Spleen (tissue), 11 donors: ENCODE measurements around the gene CDKN2C. TPM values are rescaled to one million over a fixed set of nuclear protein-coding genes. Genes with fewer than 3 reads are reported as not detected.
A peak's percentile ranks its signal among the peaks of the same experiment; 100 is the strongest.

Experiments used
- DNase-seq: peaks from one replicate; pipeline ENCODE4 v3.0.0-alpha.2; 2020
- H3K27ac ChIP-seq, 8 donors: fragments of 200-600 bp; sonication (generic) in 7 of 8; 1 replicate in 4 of 8; 2 replicates in 4 of 8; pipeline versions ENCODE4 v1.5.0 to v1.8.0; 2016 to 2021; ENCODE audit warnings: inconsistent platforms in 4 of 8, mild to moderate bottlenecking in 4 of 8, moderate library complexity in 1 of 8
- H3K27me3 ChIP-seq, 7 donors: fragments of 200-600 bp; sonication (generic) in 6 of 7; replicated peaks in 1 of 7; 1 replicate in 4 of 7; 2 replicates in 3 of 7; pipeline versions ENCODE4 v1.5.0 to v1.8.0; 2016 to 2021; ENCODE audit warnings: inconsistent platforms in 3 of 7, mild to moderate bottlenecking in 1 of 7
- H3K36me3 ChIP-seq, 6 donors: fragments of 200-600 bp; sonication (generic) in 5 of 6; 1 replicate in 4 of 6; 2 replicates in 2 of 6; pipeline versions ENCODE4 v1.5.0 to v1.8.0; 2016 to 2021; ENCODE audit warnings: inconsistent platforms in 2 of 6
- H3K4me1 ChIP-seq, 6 donors: fragments of 200-600 bp; sonication (generic) in 5 of 6; 1 replicate in 3 of 6; 2 replicates in 3 of 6; pipeline versions ENCODE4 v1.5.0 to v1.8.0; 2016 to 2021; ENCODE audit warnings: inconsistent platforms in 3 of 6
- H3K4me3 ChIP-seq, 8 donors: fragments of 200-600 bp; sonication (generic) in 7 of 8; 1 replicate in 4 of 8; 2 replicates in 4 of 8; pipeline versions ENCODE4 v1.5.0 to v1.8.0; 2016 to 2021; ENCODE audit warnings: inconsistent platforms in 4 of 8, mild to moderate bottlenecking in 4 of 8, moderate library complexity in 2 of 8
- H3K9me3 ChIP-seq, 8 donors: fragments of 200-600 bp; sonication (generic) in 7 of 8; 1 replicate in 4 of 8; 2 replicates in 4 of 8; pipeline versions ENCODE4 v1.5.0 to v1.8.0; 2016 to 2021; ENCODE audit warnings: inconsistent platforms in 4 of 8
- CTCF ChIP-seq, 11 experiments: fragments of 200-600 bp in 7 of 11; fragments of 450-650 bp in 4 of 11; sonication (generic) in 4 of 11; IDR thresholded peaks in 8 of 11; conservative IDR thresholded peaks in 3 of 11; 1 replicate in 7 of 11; 2 replicates in 4 of 11; pipeline versions ENCODE4 v1.4.0 to v1.8.0; 2016 to 2021; ENCODE audit warnings: antibody characterized with exemption in 11 of 11, inconsistent platforms in 4 of 11, mild to moderate bottlenecking in 1 of 11
- POLR2A ChIP-seq, 3 donors: fragments of 450-650 bp; IDR thresholded peaks; one replicate each; pipeline ENCODE4 v1.5.1; 2017; ENCODE audit warnings: antibody characterized with exemption in 3 of 3, mild to moderate bottlenecking in 1 of 3
- POLR2AphosphoS5 ChIP-seq, 3 donors: sonication (generic); formaldehyde crosslinking; IDR thresholded peaks; one replicate each; pipeline ENCODE4 v1.5.1; 2017; ENCODE audit warnings: antibody characterized with exemption in 3 of 3
- WGBS, 5 donors: extraction: QIAGEN DNeasy Blood & Tissue Kit in 3 of 5; methylation state at CpG; one replicate each; pipeline versions ENCODE4 v1.1.5 to v1.1.7; 2013 to 2018; 5-methylcytosine and 5-hydroxymethylcytosine counted together
- intact Hi-C: fragments of 100-400 bp; cut with DNase I; formaldehyde crosslinking; loops from one replicate; pipeline ENCODE4 v1.15.0; 2023; ENCODE audit warnings: low total_unique reads
- polyA plus RNA-seq, 3 donors: library from polyadenylated mRNA; stranded (reverse); fragments of 200-250 nt; gene quantifications; one replicate each; pipeline ENCODE4 v1.2.1, GENCODE V29; 2013
- total RNA-seq, 7 donors: library from RNA; depleted of rRNA in 3 of 7; stranded (reverse); fragments of >200 nt in 3 of 7; fragmentation: NEBNext Ultra II Directional in 4 of 7; extraction: Animal tissue kit (Norgen Biotek cat#: 25700) in 4 of 7; gene quantifications; one replicate each; pipeline versions ENCODE4 v1.1.0 to v1.2.1, GENCODE V29; 2016 to 2021
- donor health status: healthy with polysubstance abuse.
- donor health status: DM: no; HTN: no; CAD: no; lungs with moderate emphysema.
- donor health status: DM: no; HTN: no; CAD: no.
- donor health status: Bipolar disorder and iron deficiency.
- donor health status: healthy.
- donor health status: DM: no; HTN: no; CAD: no.
- donor health status: DM: yes; HTN: yes; CAD: no.

Gene CDKN2C
- total and polyA plus RNA-seq, 10 donors: 6.9 to 18.2 (median 11.4) TPM

GRCh38 chr1:50973875-50974617, 4.0 kb downstream of the CDKN2C start:
- Histone ChIP-seq H3K36me3 (peaks cover 0 to 4% (median 0%) of the 10 kb centered on the region in 6 donors), H3K27ac (peak overlapping the region in 3 of 8 donors; percentile 16 to 45 (median 37)), H3K27me3 (peaks cover 0 to 91% (median 9%) of the 10 kb centered on the region in 7 donors), H3K4me1 (peaks cover 0 to 77% (median 41%) of the 10 kb centered on the region in 6 donors), H3K4me3 (peak overlapping the region in 1 of 8 donors; percentile 8), H3K9me3 (no peaks in the 10 kb centered on the region)
- intact Hi-C loops: no loop called here
- TF ChIP-seq POLR2AphosphoS5 (IDR thresholded peaks at IDR 0.05) (peak in 1 of 3 donors; percentile 21), POLR2A (IDR thresholded peaks at IDR 0.05) (no peak), CTCF (IDR thresholded peaks at IDR 0.05 in 8 of 11, conservative IDR thresholded peaks at IDR 0.05 in 3 of 11) (no peak)
- no peak for DNase-seq
- WGBS, 5 donors: 78 to 89% (median 88%) methylated on average over 12 to 13 of the region's 13 CpGs

GRCh38 chr1:50974618-50974935, 4.5 kb downstream of the CDKN2C start:
- Histone ChIP-seq H3K9me3 (no peaks in the 10 kb centered on the region), H3K4me1 (peaks cover 0 to 75% (median 44%) of the 10 kb centered on the region in 6 donors), H3K4me3 (no peak overlapping the region), H3K36me3 (peaks cover 0 to 4% (median 0%) of the 10 kb centered on the region in 6 donors), H3K27ac (peak overlapping the region in 3 of 8 donors; percentile 16 to 45 (median 37)), H3K27me3 (peaks cover 0 to 89% (median 9%) of the 10 kb centered on the region in 7 donors)
- TF ChIP-seq POLR2A (IDR thresholded peaks at IDR 0.05) (no peak), CTCF (IDR thresholded peaks at IDR 0.05 in 8 of 11, conservative IDR thresholded peaks at IDR 0.05 in 3 of 11) (no peak), POLR2AphosphoS5 (IDR thresholded peaks at IDR 0.05) (no peak)
- intact Hi-C loops: no loop called here
- 81 to 95% (median 88%) methylated on average over 1 of the region's 1 CpG for WGBS, 5 donors
- no peak for DNase-seq

GRCh38 chr1:50975436-50975835, 5.4 kb downstream of the CDKN2C start:
- Histone ChIP-seq H3K36me3 (peaks cover 0 to 4% (median 0%) of the 10 kb centered on the region in 6 donors), H3K4me1 (peaks cover 0 to 68% (median 41%) of the 10 kb centered on the region in 6 donors), H3K9me3 (no peaks in the 10 kb centered on the region), H3K4me3 (no peak overlapping the region), H3K27ac (peak overlapping the region in 1 of 8 donors; percentile 92), H3K27me3 (peaks cover 0 to 83% (median 9%) of the 10 kb centered on the region in 7 donors)
- WGBS, 5 donors: 71 to 88% (median 80%) methylated on average over 1 of the region's 1 CpG
- no peak for DNase-seq
- TF ChIP-seq POLR2A (IDR thresholded peaks at IDR 0.05): no peak
- no peak for TF ChIP-seq CTCF (IDR thresholded peaks at IDR 0.05 in 8 of 11, conservative IDR thresholded peaks at IDR 0.05 in 3 of 11)
- no peak for TF ChIP-seq POLR2AphosphoS5 (IDR thresholded peaks at IDR 0.05)
- intact Hi-C loops: no loop called here

GRCh38 chr1:50976111-50976889, 6.3 kb downstream of the CDKN2C start:
- H3K4me1 ChIP-seq: peaks cover 0 to 63% (median 35%) of the 10 kb centered on the region in 6 donors
- DNase-seq: no peak
- intact Hi-C loops: no loop called here
- 33 to 38% (median 35%) methylated on average over 19 of the region's 19 CpGs for WGBS, 5 donors
- H3K36me3 ChIP-seq: peaks cover 0 to 4% (median 0%) of the 10 kb centered on the region in 6 donors
- TF ChIP-seq POLR2A (IDR thresholded peaks at IDR 0.05): no peak
- TF ChIP-seq CTCF (IDR thresholded peaks at IDR 0.05 in 8 of 11, conservative IDR thresholded peaks at IDR 0.05 in 3 of 11): no peak
- TF ChIP-seq POLR2AphosphoS5 (IDR thresholded peaks at IDR 0.05): no peak
- peak overlapping the region; percentile 56 to 86 (median 69) for H3K4me3 ChIP-seq
- H3K9me3 ChIP-seq: no peaks in the 10 kb centered on the region
- peak overlapping the region; percentile 72 to 92 (median 90) for H3K27ac ChIP-seq
- peaks cover 0 to 74% (median 9%) of the 10 kb centered on the region in 7 donors for H3K27me3 ChIP-seq
